GM19438 (cell line): ENCODE measurements around the gene IL1RL2.

ENCODE experiments used
- ATAC-seq: cut with Tn5 transposase; IDR thresholded peaks from one replicate; pipeline ENCODE4 v1.9.1; 2021; ENCODE audit warnings: low read depth; ENCODE audit not compliant: unreplicated experiment

IL1RL2 gene

DNA sequence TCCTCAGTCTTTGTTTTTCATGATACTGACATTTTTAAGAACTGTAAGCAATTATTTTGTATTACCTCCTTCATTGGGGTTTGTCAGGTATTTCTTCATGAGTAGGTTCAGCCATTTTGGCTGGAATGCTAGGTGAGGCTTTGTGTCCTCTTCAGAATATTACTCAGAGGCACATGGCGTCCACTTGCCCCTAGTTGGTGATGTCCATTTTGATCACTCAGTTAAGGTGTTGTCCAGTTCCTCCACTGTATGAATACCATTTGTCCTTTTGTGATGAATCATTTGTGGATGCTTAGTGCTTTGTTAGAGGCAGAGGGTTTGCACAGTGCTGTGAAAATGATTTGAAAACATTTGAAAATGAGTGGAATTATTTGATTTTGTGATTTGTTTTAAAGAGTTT lies 4.7 kb downstream of the IL1RL2 start:
- no peak for ATAC-seq

- no peak for ATAC-seq
Measured at GRCh38 chr2:102193074-102193473, 6.3 kb downstream of the IL1RL2 start.

GRCh38 chr2:102194609-102195268 lies 7.9 kb downstream of the IL1RL2 start:
- no peak for ATAC-seq

GRCh38 chr2:102197389-102198137 lies 10.7 kb downstream of the IL1RL2 start:
- no peak for ATAC-seq

GRCh38 chr2:102200539-102200938 lies 13.7 kb downstream of the IL1RL2 start:
- no peak for ATAC-seq

GRCh38 chr2:102204638-102205037 lies 17.8 kb downstream of the IL1RL2 start:
- ATAC-seq = no peak

GRCh38 chr2:102206666-102207341 lies 20.0 kb downstream of the IL1RL2 start:
- no peak for ATAC-seq

DNA sequence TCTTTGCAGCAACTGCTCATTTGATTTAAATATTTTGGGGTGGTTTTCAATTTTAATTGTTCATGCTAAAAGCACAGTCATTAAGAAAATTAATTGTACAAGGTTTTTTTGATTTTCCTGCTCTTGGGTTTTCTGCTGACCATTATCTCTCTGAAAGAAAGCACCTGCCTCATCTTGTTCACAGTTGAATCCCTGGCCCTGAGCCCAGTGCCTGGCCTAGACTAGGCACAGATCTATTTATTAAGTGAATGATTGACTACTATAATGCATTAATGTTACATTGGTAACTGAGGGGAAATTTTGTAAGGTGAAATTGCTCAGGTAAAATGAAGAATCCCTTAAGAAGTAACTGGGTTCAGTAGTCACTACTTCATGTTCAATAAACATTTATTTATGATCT lies 22.0 kb downstream of the IL1RL2 start:
- ATAC-seq = no peak

DNA sequence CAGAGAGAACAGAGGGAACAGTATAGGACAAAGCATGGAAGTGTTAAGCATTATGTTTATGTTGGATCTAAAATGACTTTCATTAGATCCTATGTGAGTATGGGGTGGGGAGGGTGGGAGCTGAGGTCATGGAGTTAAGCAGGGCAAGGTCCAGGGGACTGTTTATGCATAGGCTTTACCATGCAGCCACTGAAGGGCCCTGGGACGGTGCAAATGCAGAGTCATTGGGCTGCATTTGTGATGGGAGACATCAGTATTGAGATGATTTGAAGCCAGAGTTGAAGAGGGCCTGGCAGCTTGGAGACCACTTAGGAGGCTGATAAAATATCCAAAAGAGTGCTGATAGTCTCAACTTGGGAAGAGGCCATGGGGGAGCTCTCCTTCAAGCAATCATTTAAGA lies 22.7 kb downstream of the IL1RL2 start:
- ATAC-seq = no peak

DNA sequence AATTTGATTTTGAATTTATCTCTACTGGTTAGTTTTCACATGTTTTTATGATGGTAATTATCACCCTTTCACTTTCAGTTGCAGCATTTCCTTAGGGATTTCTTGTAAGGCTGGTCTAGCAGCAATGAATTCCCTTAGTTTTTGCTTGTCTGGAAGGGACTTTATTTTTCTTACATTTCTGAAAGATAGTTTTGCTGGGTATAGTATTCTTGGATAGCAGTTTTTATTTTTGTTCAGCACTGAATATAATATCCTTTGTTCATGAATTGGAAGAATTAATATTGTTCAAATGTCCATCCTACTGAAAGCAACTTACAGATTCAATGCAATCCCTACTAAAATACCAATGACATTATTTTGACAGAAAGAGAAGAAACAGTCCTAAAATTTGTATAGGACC lies 30.2 kb downstream of the IL1RL2 start:
- ATAC-seq = no peak

DNA sequence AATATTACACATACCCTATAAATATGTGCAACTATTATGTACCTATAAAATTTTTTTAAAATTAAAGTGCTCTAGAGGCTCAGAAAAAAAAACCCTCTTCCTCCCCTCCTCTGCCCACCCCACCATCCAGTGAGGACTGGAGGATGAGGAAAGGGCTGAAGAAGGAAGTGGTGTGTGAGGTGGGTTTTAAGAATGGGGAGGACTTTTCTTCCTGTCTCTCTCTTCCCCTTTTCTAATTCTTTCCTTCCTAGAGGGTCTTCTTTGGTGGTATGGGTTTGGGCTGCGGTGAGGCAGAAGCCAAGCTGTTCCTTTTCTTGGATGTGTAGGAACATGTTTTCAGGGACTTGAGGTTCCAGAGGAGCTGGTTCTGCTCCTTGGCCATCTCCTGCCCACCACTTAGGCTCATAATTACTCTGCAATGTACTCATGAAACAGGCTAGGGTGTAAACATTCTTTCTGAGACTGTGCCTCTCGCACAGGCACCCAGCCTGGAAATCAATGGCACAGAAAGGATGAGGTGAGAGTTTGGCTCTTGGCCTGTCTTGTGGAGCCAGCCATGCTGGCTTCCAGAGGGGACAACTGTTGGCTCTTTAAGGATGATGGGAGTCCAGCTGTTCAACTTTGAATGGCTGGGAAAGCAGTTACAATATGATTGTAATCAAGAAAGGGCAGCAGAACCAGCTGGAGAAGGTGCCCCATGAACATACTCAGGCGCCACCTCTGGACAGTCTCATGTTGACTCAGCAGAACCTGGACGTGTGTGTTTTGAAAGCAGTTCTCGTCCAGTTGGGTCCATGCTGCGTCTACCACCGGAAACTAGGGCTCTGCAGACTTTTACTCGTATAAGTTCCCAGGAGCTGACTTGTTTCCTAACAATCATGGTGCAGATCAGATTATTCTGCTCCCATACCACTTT lies 38.3 kb downstream of the IL1RL2 start:
- no peak for ATAC-seq

DNA sequence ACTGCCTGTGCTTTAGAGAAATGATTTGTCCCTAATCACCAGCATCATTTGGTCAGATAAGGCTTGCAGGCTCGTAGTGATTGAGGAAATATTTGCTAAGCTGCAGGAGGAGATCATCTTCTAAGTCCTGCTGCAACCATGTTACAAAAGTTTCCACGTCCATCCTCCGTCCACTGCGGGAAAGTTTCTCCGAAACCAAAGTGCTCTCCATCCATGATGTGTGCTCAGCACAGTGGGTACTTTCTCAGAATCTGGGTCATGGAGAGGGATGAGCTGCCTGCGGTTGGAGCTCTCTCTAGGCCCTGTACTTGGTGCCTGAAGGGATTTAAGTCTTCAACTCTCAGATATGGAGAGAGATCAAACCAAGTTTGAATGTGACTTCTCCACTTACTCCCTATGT lies 39.3 kb downstream of the IL1RL2 start:
- ATAC-seq = no peak

DNA sequence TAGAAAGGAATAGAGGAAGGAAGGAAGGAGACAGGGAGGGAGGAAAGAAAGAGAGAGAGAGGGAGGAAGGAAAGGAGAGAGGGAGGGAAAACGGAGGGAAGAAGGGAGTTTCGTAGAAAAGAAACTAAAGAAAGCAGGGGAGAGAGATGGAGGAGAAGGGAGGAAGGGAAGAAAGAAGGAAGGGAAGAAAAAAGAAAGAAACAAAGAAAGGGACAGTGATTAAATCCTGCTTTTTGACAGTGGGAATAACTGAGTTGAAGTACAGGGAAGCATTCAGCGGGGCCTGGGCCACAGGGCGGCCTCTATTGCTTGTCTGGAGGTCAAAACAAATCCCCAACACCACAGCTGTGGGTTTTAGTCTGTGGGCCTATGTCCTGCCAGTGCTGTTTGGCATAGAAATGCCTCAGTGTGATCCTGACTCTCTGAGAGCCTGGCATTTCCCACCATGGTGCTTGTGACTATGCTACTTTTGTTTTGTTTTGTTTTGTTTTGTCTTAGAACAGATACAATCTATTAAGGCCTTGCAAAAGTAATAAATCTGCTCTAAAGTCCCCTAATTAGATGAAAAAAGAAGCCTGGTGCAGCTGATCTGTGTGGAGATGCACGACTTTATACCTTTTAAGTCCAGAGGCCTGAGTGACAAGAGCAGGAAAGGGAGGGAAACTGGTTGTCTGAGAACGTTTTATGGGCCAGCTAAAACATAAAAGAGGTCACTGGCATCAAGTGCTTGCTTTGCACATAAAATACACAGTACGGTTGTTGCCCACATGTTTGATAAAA lies 40.0 kb downstream of the IL1RL2 start:
- no peak for ATAC-seq

DNA sequence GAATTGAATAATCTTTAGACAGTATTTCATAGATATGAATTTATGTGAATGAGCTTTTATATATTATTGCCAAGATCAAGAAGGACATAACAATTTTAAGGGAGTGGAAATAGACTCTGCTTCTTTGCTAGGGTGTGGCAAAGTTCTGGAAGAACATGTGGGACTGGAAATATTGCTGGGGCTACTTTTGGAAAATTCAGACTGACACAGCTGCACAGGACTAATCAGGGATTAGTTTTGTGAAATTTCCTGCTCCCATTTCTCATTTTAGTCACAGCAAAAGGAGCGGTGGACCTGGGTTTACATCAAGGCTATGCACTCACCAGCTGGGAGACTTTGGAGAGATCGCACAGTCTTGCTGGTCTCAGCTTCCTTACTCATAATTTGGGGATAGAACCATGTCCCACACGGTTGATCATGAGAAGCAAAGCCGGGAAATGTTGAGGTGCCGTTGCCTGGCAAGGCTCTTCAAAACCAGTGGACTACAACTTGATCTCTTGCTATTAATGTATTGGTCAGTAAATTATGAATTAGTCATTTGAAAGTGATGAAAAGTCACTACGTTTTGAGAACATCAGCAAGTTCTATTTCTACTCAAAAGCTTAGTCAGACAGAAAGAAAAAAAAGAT lies 42.4 kb downstream of the IL1RL2 start:
- ATAC-seq = no peak

DNA sequence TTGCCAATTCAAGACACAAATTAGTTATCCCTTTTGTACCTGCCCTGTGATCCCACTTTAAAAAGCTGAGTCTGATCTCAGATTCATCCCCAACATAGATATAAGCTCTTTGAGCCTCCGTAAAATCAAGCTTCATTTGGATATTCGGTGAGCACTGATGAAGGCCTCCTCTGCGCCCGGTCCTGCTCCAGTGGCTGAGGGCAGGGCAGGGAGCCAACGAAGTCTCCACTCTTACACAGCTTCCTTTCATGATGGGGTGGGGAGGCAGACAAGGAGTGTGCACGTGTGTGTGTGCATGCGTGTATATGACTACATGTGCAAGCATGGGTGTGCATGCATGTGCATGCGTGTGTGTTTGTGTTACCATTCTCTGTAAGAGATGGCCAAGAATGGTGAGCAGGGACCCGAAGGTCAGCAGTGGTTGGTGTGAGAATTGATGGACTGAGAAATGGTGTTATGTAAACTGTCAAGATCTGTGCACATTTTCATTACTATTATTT lies 43.6 kb downstream of the IL1RL2 start:
- ATAC-seq = no peak

DNA sequence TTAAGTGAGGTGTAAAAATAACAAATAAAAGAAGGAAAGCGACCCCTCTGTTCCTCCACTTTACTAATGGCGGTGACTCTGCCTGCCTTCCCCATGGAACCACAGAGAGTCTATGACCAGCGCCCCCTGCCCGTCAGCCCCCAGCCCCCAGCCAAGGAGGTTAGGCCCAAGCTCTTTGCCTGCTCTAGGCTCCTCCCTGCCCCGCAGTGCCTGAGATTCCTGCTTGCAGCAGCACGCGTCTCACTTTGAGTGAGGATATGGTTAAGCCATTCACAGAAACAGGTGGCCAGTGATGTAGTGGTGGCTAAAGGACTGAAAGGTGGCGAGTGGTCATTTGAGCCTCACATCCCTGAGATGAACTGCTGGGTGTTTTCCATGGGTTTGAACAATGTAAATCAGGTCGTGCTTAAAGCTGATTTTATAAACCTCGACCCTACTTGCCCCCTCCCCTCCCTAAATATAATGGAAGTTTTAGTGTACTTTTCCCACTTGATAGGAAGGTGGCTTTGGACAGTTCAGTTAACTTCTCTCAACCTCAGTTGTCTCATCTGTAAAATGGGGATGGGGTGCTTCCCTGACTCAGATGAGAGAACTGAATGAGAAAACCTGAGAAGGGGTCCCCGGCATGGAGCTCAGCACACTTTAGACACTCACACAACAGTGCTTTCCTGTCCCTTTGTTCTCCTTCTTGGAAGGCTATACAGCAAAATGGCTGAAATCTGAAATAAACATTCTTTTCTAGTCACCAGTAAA lies 46.5 kb downstream of the IL1RL2 start:
- ATAC-seq = no peak

DNA sequence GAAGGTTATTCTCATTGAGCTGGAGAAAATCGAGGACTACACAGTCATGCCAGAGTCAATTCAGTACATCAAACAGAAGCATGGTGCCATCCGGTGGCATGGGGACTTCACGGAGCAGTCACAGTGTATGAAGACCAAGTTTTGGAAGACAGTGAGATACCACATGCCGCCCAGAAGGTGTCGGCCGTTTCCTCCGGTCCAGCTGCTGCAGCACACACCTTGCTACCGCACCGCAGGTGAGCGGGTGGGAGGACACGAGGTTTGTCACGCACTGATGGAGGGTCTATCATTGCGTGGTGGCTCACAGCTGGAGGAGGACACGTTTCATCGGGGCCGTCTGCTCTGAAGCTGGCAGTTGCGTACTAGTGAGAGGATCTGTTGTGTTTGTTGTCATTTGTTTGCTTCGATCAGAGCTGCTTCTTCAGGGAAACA lies 48.2 kb downstream of the IL1RL2 start:
- no peak for ATAC-seq

DNA sequence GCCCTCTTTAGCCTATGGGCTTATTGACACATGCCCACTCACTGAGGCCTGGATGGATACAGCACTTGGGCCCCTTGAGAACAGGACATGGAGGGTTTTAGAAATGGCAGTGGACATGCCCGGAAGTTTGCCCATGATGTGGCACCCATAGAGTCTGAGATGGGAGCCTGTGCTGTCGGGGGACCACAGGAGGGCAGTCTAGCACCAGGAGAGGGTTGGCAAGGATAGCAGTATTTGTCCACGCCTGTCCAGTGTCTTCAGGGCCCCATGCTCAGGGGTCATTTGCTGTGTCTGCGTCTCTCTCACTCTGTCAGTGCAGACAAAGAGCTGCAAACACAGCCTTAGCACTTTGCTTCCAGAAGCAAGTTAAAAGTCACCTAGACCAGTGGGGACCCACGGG lies 48.7 kb downstream of the IL1RL2 start:
- no peak for ATAC-seq

DNA sequence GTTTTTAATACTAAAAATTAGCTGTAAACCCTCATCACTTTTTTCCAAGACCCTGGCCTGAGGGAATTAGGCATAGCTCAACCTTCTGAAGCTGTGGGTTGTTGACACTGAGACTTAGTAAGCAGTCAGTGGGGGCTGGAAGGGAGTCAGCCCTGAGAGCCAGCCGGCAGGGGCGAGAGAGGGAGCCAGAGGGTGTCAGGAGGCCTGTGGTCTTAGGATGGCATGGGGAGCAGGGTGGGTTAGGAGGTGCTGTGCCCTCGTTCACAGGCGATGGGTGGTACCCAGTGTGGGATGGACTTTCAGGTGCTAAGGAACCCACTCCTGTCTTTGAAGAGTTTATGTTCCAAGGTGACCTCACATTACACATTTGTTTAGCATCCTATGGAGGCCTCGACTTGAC lies 49.3 kb downstream of the IL1RL2 start:
- ATAC-seq = no peak
